CD14-positive monocyte (primary cell): ENCODE measurements around the gene BNC2. TPM values are rescaled to one million over a fixed set of nuclear protein-coding genes. Genes with fewer than 3 reads are reported as not detected.

Source experiments
- DNase-seq, 3 donors: peaks; one replicate each; pipeline ENCODE4 v3.0.0-alpha.2; 2011 to 2022
- H2AFZ ChIP-seq: 2 replicates; pipeline ENCODE4 v1.6.0; 2012; ENCODE audit warnings: mild to moderate bottlenecking, low read depth, low read length, inconsistent platforms; ENCODE audit not compliant: insufficient read depth, poor library complexity, severe bottlenecking
- H3K27ac ChIP-seq, 2 donors: 1 replicate in 1 of 2; 2 replicates in 1 of 2; pipeline ENCODE4 v1.5.1; 2012 to 2013; ENCODE audit warnings: low read length in 2 of 2, control low read depth in 1 of 2, inconsistent platforms in 1 of 2, low read depth in 1 of 2, mild to moderate bottlenecking in 1 of 2
- H3K27me3 ChIP-seq, 2 donors: one replicate each; pipeline versions ENCODE4 v1.6.0 to v1.6.1; 2011 to 2013; ENCODE audit warnings: low read length in 2 of 2; ENCODE audit not compliant: control insufficient read depth in 2 of 2, insufficient read depth in 2 of 2
- H3K36me3 ChIP-seq, 2 donors: replicated peaks in 1 of 2; 1 replicate in 1 of 2; 2 replicates in 1 of 2; pipeline versions ENCODE4 v1.5.1 to v1.6.1; 2012 to 2013; ENCODE audit warnings: low read length in 2 of 2, control low read depth in 1 of 2, inconsistent platforms in 1 of 2, mild to moderate bottlenecking in 1 of 2; ENCODE audit not compliant: insufficient read depth in 2 of 2, control insufficient read depth in 1 of 2
- H3K4me1 ChIP-seq, 2 donors: 1 replicate in 1 of 2; 2 replicates in 1 of 2; pipeline versions ENCODE4 v1.5.1 to v1.6.1; 2012 to 2013; ENCODE audit warnings: low read length in 2 of 2, control low read depth in 1 of 2, inconsistent platforms in 1 of 2, mild to moderate bottlenecking in 1 of 2, moderate library complexity in 1 of 2; ENCODE audit not compliant: insufficient read depth in 2 of 2, control insufficient read depth in 1 of 2
- H3K4me2 ChIP-seq: replicated peaks from 2 replicates; pipeline ENCODE3; 2012; ENCODE audit warnings: low read length, moderate library complexity, mild to moderate bottlenecking; ENCODE audit not compliant: poor library complexity, severe bottlenecking; ENCODE audit errors: extremely low read depth
- H3K4me3 ChIP-seq, 3 experiments: fragments of 200-600 bp in 1 of 3; sonication (generic) in 1 of 3; replicated peaks in 1 of 3; 1 replicate in 2 of 3; 2 replicates in 1 of 3; pipeline ENCODE4 v1.5.1; 2011 to 2013; ENCODE audit warnings: low read length in 3 of 3, mild to moderate bottlenecking in 3 of 3, control low read depth in 2 of 3, low read depth in 2 of 3, inconsistent platforms in 1 of 3, moderate library complexity in 1 of 3
- H3K79me2 ChIP-seq: 2 replicates; pipeline ENCODE4 v1.6.0; 2012; ENCODE audit warnings: mild to moderate bottlenecking, control low read depth, inconsistent platforms, low read length, moderate library complexity; ENCODE audit not compliant: insufficient read depth
- H3K9ac ChIP-seq: 2 replicates; pipeline ENCODE4 v1.6.0; 2017; ENCODE audit warnings: low read length, mild to moderate bottlenecking; ENCODE audit not compliant: insufficient read depth, poor library complexity, severe bottlenecking
- H3K9me3 ChIP-seq, 2 donors: replicated peaks in 1 of 2; 1 replicate in 1 of 2; 2 replicates in 1 of 2; pipeline versions ENCODE4 v1.5.1 to v1.6.1; 2012 to 2013; ENCODE audit warnings: low read length in 2 of 2, control low read depth in 1 of 2; ENCODE audit not compliant: control insufficient read depth in 1 of 2, insufficient read depth in 1 of 2
- H4K20me1 ChIP-seq: 2 replicates; pipeline ENCODE4 v1.6.0; 2012; ENCODE audit warnings: mild to moderate bottlenecking, low read length, control low read depth, moderate library complexity; ENCODE audit not compliant: insufficient read depth
- H3K27ac Mint-ChIP-seq, 7 donors: one replicate each; pipeline ENCODE4 v1.8.0; 2020; ENCODE audit warnings: mild to moderate bottlenecking in 7 of 7, mixed read lengths in 7 of 7, moderate library complexity in 6 of 7, inconsistent platforms in 2 of 7
- H3K27me3 Mint-ChIP-seq, 3 donors: one replicate each; pipeline ENCODE4 v1.8.0; 2021 to 2022; ENCODE audit warnings: low read depth in 3 of 3, mild to moderate bottlenecking in 3 of 3, mixed read lengths in 3 of 3, moderate library complexity in 3 of 3, inconsistent platforms in 1 of 3
- H3K36me3 Mint-ChIP-seq, 2 donors: one replicate each; pipeline ENCODE4 v1.8.0; 2020; ENCODE audit warnings: mixed read lengths in 2 of 2, inconsistent platforms in 1 of 2, mild to moderate bottlenecking in 1 of 2
- H3K4me1 Mint-ChIP-seq: one replicate; pipeline ENCODE4 v1.8.0; 2020; ENCODE audit warnings: mild to moderate bottlenecking, mixed read lengths
- H3K4me3 Mint-ChIP-seq, 2 donors: one replicate each; pipeline ENCODE4 v1.8.0; 2020; ENCODE audit warnings: mild to moderate bottlenecking in 2 of 2, mixed read lengths in 2 of 2, moderate library complexity in 1 of 2
- H3K9me3 Mint-ChIP-seq, 7 donors: one replicate each; pipeline ENCODE4 v1.8.0; 2020 to 2022; ENCODE audit warnings: mixed read lengths in 7 of 7, mild to moderate bottlenecking in 6 of 7, moderate library complexity in 6 of 7, inconsistent platforms in 2 of 7
- WGBS: methylation state at CpG from one replicate; pipeline ENCODE4 v1.1.5; 2013; ENCODE audit warnings: missing lambda C conversion rate; ENCODE audit not compliant: insufficient coverage; 5-methylcytosine and 5-hydroxymethylcytosine counted together
- intact Hi-C, 2 donors: fragments of 100-400 bp; cut with micrococcal nuclease; formaldehyde crosslinking; loops; one replicate each; pipeline versions ENCODE4 v1.15.0 to v1.15.1; 2023
- polyA plus RNA-seq, 3 donors: library from polyadenylated mRNA; depleted of rRNA in 1 of 3; unstranded in 2 of 3; stranded (reverse) in 1 of 3; fragments of 300-500 nt in 2 of 3; fragments of >200 nt in 1 of 3; fragmentation: Illumina TruSeq in 2 of 3; gene quantifications; 1 replicate in 2 of 3; 2 replicates in 1 of 3; pipeline ENCODE4 v1.2.3, GENCODE V29; 2012 to 2021
- TF ChIP-seq, protein P1 (sequence below): fragments of 200-600 bp; IDR thresholded peaks from one replicate; pipeline ENCODE4 v1.8.0; 2022; ENCODE audit warnings: antibody characterized with exemption, mild to moderate bottlenecking

Gene BNC2
- polyA plus RNA-seq, 3 donors: 0.01 TPM; not detected in 2

DNA sequence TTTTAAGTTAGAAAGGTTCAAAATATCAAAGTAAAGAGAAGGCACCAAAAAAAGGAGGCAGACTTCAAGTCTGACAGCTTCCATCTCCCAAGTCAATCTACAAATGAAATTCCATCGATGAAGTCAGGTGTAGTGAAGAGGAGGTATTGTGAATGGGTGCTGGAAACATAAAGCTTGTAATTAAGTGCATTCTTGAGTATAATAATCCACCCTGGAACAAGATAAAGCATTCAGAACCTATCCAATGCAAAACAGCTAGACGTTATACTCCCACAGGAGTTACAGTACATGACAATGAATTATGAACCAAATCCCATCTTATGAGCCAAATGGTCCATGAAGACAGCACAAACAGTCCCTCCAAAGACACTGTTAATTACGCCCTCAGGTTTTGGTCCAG, 22.3 kb downstream of the BNC2 start:
- Histone ChIP-seq H3K79me2 (no peaks in the 10 kb centered on the region), H3K4me3 (no peak overlapping the region), H2AFZ (no peak overlapping the region), H3K27me3 (no peaks in the 10 kb centered on the region), H3K4me1 (no peaks in the 10 kb centered on the region), H3K9me3 (no peaks in the 10 kb centered on the region), H3K9ac (no peak overlapping the region), H3K27ac (no peak overlapping the region), H4K20me1 (no peaks in the 10 kb centered on the region), H3K4me2 (no peak overlapping the region), H3K36me3 (no peaks in the 10 kb centered on the region)
- no peak overlapping the region for H3K27ac Mint-ChIP-seq
- H3K4me3 Mint-ChIP-seq: no peak overlapping the region
- TF ChIP-seq, protein P1, sequence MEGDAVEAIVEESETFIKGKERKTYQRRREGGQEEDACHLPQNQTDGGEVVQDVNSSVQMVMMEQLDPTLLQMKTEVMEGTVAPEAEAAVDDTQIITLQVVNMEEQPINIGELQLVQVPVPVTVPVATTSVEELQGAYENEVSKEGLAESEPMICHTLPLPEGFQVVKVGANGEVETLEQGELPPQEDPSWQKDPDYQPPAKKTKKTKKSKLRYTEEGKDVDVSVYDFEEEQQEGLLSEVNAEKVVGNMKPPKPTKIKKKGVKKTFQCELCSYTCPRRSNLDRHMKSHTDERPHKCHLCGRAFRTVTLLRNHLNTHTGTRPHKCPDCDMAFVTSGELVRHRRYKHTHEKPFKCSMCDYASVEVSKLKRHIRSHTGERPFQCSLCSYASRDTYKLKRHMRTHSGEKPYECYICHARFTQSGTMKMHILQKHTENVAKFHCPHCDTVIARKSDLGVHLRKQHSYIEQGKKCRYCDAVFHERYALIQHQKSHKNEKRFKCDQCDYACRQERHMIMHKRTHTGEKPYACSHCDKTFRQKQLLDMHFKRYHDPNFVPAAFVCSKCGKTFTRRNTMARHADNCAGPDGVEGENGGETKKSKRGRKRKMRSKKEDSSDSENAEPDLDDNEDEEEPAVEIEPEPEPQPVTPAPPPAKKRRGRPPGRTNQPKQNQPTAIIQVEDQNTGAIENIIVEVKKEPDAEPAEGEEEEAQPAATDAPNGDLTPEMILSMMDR: no peak
- H3K4me1 Mint-ChIP-seq: no peaks in the 10 kb centered on the region
- WGBS: 100% methylated on average over 1 of the region's 3 CpGs
- H3K27me3 Mint-ChIP-seq: peaks cover 0 to 1% (median 0%) of the 10 kb centered on the region in 3 donors
- no peak for DNase-seq
- intact Hi-C loops: no loop called here
- no peaks in the 10 kb centered on the region for H3K36me3 Mint-ChIP-seq
- H3K9me3 Mint-ChIP-seq: peaks cover 0 to 4% (median 0%) of the 10 kb centered on the region in 7 donors

DNA sequence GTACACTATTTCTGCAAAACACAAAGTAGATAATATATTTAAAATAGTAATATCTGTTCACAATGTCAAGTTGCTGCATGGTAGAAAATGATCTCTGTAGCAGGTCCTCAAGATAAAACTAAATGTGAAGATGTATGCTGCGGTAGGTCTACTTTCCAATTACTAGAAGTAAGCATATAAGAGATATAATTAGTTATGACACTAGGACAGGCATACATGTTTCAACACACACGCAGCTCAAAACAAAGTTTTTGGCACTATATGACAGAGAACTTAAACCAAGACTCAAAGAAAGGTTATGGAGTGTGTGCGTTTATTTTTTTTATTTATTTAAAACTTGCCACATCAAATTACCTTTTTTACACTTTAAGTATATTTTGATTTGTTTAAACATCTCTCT, 23.5 kb downstream of the BNC2 start:
- Histone ChIP-seq H2AFZ (no peak overlapping the region), H3K36me3 (no peaks in the 10 kb centered on the region), H3K9ac (no peak overlapping the region), H3K4me2 (no peak overlapping the region), H3K27me3 (no peaks in the 10 kb centered on the region), H3K4me3 (no peak overlapping the region), H3K4me1 (no peaks in the 10 kb centered on the region), H3K79me2 (no peaks in the 10 kb centered on the region), H3K9me3 (no peaks in the 10 kb centered on the region), H4K20me1 (no peaks in the 10 kb centered on the region), H3K27ac (no peak overlapping the region)
- Mint-ChIP-seq H3K27me3 (peaks cover 0 to 1% (median 0%) of the 10 kb centered on the region in 3 donors), H3K27ac (no peak overlapping the region), H3K9me3 (peaks cover 0 to 6% (median 0%) of the 10 kb centered on the region in 7 donors), H3K4me1 (no peaks in the 10 kb centered on the region), H3K36me3 (no peaks in the 10 kb centered on the region), H3K4me3 (no peak overlapping the region)
- TF ChIP-seq, protein P1: no peak
- WGBS: no CpG with 5 or more reads among the region's 3 CpGs
- DNase-seq: no peak
- intact Hi-C loops: no loop called here
